ENCODE data around the gene ZNF230.

ZNF230 gene

DNA sequence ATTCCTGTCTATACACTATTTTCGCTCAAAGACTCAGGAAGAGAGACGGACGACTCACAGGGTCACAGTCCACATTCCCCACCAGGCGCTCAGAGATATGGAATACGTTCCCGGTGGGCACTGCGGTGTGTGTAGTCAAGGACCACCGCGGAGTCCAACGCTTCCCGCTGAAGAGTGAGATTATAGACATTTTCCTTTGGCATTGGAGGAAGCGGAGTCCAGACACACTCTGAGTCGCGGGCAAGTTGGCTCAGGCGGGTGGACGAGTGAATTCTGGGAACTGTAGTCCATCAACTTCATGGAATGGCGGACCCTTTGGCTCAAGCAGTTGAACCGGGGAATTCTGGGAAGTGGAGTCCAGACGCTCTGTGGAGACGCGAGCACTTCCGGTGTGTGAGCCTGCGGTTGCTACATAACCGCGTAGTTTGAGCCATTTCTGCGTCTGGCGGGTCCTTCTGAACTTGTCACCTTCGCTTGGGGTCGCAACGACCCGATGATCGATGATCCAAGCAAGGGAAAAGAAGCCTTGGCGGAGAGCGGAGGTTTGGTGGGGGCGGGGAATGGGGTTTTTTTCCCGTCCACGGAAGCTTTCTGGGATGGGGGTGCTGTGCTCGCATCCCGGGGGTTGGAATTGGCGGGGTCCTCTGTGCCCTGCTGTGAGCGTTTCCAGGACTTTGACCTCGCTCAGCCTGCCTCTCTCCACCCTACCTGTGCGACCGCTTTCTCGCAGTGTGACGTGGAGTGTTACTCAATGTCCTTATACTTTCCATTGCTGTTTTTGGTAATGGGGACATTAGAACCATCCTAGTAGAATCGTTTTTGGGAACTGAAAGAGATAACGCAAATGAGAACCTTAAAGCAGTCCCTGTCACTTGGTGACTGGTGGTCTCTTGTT is at the start of gene ZNF230:
ZNF230 (plus strand) TSS at position 392 of the 895 bp plus-strand sequence. CDS start 4,122 bp downstream, outside the sequence.
- peak; percentile 90 for FAIRE-seq

GRCh38 chr19:43956827-43957226 is 45.9 kb upstream of the ZNF230 start:
- no peak for FAIRE-seq
- no peak for DNase-seq (ENCODE audit: insufficient read length, low spot score)

More for the DNA sequence above, at the start of gene ZNF230:
- DNase-seq (ENCODE audit: insufficient read length, low spot score): peak; percentile 95

- FAIRE-seq: no peak
- DNase-seq (ENCODE audit: insufficient read length, low spot score): no peak
Measured at GRCh38 chr19:43957891-43958290, 44.9 kb upstream of the ZNF230 start.

- DNase-seq (ENCODE audit: insufficient read length, low spot score) (no peak), FAIRE-seq (no peak)
Measured at GRCh38 chr19:43960411-43960810, 42.3 kb upstream of the ZNF230 start.

DNA sequence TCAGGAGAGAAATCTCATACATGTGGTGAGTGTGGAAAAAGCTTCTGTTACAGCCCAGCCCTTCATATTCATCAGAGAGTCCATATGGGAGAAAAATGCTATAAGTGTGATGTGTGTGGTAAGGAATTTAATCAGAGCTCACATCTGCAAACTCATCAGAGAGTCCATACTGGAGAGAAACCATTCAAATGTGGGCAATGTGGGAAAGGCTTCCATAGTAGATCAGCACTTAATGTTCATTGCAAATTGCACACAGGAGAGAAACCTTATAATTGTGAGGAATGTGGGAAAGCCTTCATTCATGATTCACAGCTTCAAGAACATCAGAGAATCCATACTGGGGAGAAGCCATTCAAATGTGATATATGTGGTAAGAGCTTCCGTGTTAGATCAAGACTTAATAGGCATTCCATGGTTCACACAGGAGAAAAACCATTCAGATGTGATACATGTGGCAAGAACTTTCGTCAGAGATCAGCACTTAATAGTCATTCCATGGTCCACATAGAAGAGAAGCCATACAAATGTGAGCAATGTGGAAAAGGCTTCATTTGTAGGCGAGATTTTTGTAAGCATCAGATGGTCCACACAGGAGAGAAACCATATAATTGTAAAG is 36.6 kb upstream of the ZNF230 start:
- DNase-seq (ENCODE audit: insufficient read length, low spot score): no peak
- no peak for FAIRE-seq

DNA sequence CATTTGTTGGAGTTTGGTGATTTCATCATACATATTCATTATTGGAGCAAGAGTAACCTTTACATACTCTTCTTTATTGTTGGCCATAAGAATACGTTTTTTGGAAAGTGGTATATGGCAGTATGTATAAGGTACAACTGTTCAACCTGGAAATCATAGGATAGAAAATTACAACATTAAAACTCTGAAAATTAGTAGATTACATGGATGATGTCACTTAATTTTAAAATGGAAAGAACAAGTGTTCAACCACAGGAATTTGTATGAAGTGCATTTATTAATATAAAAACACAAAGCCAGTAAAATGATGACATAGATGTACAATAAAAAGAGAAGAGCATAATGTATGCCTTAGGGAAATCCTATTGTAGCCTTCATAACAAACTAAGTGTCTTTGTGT is 26.0 kb upstream of the ZNF230 start:
- DNase-seq (ENCODE audit: insufficient read length, low spot score) (no peak), FAIRE-seq (no peak)

- DNase-seq (ENCODE audit: insufficient read length, low spot score): no peak
- FAIRE-seq: no peak
Measured at GRCh38 chr19:43983544-43983911, 19.2 kb upstream of the ZNF230 start.

DNA sequence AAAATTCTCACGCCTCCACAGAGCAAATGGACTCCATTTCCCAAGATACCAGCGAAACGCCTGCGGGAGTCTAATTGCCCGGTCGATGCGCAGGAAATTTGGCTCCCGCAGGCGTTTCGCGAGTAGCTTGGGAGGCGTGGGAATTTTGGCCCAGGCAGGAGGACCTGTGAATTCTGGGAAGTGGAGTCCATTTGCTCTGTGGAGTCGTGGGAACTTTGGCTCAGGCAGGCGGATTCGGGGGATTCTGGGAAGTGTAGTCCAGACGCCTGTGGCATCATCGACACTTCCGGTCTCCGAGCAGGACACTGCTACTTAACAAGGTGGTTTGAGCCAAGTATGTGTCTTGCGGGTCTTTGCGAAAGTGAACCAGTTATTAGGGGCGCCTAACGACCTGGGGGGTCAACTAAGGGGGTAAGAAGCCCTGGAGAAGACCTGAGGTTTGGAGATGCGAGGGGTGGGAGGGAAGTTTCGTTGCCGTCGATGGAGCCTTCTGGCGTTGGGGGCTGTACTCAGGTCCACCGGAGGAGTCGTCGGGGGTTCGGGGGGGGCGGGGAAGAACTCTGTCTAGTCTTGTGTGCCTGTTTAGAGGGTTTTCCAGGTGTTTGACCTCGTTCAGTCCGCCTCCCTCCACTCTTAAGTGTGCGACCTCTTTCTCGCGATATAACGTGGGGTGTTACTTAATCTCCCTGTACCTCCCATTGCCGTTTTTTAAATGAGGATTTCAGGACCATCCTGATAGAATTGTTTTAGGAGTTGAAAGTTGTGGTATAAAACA is 18.7 kb upstream of the ZNF230 start, which contains the start of gene ZNF155:
ZNF155 (plus strand) TSS at position 277 of the 775 bp plus-strand sequence. CDS start 4,356 bp downstream, outside the sequence.
- DNase-seq (ENCODE audit: insufficient read length, low spot score) (peak; percentile 94), FAIRE-seq (peak; percentile 89)

DNA sequence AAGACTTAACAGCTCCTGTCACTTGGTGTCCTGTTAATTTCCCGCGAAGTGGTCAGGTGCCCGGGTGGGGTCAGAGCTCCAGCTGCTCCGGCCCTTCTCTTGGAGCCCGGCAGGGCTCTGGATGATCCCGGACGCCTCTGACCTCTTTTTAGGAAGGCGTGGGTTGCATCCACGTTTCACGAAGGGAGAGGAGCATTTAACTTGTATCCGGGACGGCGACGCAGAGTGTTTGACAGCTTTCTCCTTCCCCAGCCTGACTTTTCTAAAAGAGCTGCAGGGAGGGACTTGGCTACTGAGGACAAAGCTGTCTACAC is 18.1 kb upstream of the ZNF230 start:
- FAIRE-seq (no peak), DNase-seq (ENCODE audit: insufficient read length, low spot score) (peak; percentile 3)

GRCh38 chr19:43997631-43998290 is 5.0 kb upstream of the ZNF230 start:
- FAIRE-seq: no peak

GRCh38 chr19:44002212-44002565 is 568 bp upstream of the ZNF230 start:
- FAIRE-seq (no peak), DNase-seq (ENCODE audit: insufficient read length, low spot score) (peak; percentile 6)

More at GRCh38 chr19:43997631-43998290, 5.0 kb upstream of the ZNF230 start:
- no peak for DNase-seq (ENCODE audit: insufficient read length, low spot score)

- FAIRE-seq (no peak), DNase-seq (ENCODE audit: insufficient read length, low spot score) (peak; percentile 11)
Measured at GRCh38 chr19:44003461-44004009, 778 bp downstream of the ZNF230 start.

DNA sequence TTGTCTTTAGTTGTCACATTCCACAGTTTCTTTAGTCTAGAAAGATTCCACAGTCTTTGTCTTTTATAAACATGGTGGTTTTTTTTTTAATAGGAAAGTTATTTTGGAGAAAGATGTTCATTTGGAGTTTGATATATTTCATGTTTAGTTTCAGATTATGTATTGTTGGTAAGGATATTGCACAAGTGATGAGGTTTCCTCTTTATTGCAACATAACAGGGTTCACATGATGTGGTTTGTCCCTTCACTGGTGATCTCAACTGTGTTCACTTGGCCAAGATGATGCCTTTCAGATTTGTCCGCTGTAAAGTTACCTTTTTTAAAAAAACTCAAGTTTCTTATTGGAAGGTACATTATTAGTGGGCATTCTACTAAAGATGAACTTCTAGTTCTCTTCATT is 3.2 kb downstream of the ZNF230 start:
- no peak for FAIRE-seq
- no peak for DNase-seq (ENCODE audit: insufficient read length, low spot score)

- DNase-seq (ENCODE audit: insufficient read length, low spot score): no peak
- FAIRE-seq: no peak
Measured at GRCh38 chr19:44007473-44007872, 4.7 kb downstream of the ZNF230 start.

DNA sequence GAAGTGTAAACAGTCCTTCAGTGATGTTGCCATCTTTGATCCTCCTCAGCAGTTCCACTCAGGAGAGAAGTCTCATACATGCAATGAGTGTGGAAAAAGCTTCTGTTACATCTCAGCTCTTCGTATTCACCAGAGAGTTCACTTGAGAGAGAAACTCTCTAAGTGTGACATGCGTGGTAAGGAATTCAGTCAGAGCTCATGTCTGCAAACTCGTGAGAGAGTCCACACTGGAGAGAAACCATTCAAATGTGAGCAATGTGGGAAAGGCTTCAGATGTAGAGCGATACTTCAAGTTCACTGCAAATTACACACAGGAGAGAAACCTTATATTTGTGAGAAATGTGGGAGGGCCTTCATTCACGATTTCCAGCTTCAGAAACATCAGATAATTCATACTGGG is 7.7 kb downstream of the ZNF230 start:
- FAIRE-seq: no peak
- no peak for DNase-seq (ENCODE audit: insufficient read length, low spot score)

- FAIRE-seq (no peak), DNase-seq (ENCODE audit: insufficient read length, low spot score) (no peak)
Measured at GRCh38 chr19:44019498-44019897, 16.7 kb downstream of the ZNF230 start.

DNA sequence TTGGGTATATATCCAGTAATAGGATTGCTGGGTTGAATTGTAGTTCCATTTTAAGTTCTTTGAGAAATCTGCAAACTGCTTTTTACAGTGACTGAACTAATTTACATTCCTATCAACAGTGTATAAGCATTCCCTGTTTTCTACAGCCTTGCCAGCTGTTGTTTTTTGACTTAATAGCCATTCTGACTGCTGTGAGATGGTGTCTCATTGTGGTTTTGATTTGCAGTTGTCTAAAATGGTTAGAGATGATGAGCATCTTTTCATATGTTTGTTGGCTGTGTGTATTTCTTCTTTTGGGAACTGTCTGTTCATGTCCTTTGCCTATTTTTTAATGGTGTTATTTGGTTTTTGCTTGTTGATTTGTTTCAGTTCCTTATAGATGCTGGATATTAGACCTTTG is 18.5 kb downstream of the ZNF230 start:
- FAIRE-seq: no peak
- DNase-seq (ENCODE audit: insufficient read length, low spot score): no peak

- no peak for FAIRE-seq
- DNase-seq (ENCODE audit: insufficient read length, low spot score): no peak
Measured at GRCh38 chr19:44024900-44025216, 22.1 kb downstream of the ZNF230 start.

DNA sequence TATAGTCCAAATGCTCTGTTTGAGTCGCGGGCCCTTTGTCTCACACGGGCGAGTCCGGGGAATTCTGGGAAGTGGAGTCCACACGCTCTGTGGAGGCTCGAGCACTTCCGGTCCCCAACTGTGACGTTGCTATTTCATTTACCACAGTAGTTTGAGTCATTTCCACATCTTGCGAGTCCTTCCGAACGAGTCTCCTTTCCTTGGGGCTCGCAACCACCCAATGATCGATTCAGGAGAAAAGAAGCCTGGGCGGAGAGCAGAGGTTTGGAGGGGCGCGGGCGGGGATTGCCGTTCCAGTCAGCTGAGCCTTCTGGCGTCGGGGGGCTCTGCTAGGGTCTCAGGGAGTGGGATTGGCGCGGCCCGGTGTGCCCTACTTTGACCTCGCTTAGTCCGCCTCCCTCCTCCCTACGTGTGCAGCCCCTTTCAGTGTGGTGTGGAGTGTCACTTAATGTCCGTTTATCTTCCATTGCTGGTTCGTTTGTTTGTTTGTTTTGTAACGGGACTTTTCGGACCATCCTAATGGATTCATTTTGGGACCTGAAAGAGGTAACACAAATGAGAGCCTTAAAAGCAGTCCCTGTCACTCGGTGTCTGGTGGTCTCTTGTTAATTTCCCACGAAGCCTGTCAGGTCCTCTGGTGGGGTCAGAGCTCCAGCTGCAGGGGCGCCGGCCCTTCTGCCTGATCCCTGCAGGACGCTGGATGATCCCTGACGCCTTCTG is 22.6 kb downstream of the ZNF230 start, which contains the start of gene ZNF222:
ZNF222 (plus strand) TSS at position 163 of the 720 bp plus-strand sequence; CDS start at position 221, 58 bp downstream.
- FAIRE-seq (peak; percentile 44), DNase-seq (ENCODE audit: insufficient read length, low spot score) (peak; percentile 79)

DNA sequence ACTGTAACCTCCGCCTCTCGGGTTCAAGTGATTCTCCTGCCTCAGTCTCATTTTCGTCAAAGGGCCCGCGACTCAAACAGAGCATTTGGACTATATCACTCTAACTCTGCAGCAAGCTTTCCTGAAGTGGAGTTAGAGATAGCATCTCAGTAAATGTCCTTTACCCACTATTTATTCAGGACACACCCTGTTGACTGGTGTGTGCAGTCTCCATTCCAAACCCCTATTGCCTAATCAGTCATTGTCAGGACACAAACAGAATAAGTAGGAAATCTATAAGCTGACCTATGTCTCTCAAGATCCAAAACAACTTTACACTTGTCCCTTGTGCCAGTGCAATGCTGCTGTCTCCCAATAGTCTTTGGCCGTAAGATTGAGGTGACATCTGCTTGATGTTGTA is 23.9 kb downstream of the ZNF230 start:
- DNase-seq (ENCODE audit: insufficient read length, low spot score): no peak
- FAIRE-seq: no peak
